Activated CD4-positive, alpha-beta T cell treated with anti-CD3 and anti-CD28 coated beads, Interleukin-2, amount 10 ng/mL, durations not matched to agents 7 days and 5 days (primary cell): ENCODE measurements around the gene SFXN5. TPM values are rescaled to one million over a fixed set of nuclear protein-coding genes. Genes with fewer than 3 reads are reported as not detected.

Experiments
- CTCF ChIA-PET: fragments of 350-600 bp; sonication (Branson Sonifier 250); formaldehyde crosslinking; loops from one replicate; lab custom pipeline; 2021; ENCODE audit warnings: antibody characterized with exemption; lab: Charles Lee
- POLR2A ChIA-PET: fragments of 350-600 bp; sonication (Branson Sonifier 250); formaldehyde crosslinking; loops from one replicate; lab custom pipeline; 2021; ENCODE audit warnings: antibody characterized with exemption; lab: Charles Lee
- DNase-seq: peaks from one replicate; pipeline ENCODE4 v3.0.0-alpha.2; 2020
- H3K27ac Mint-ChIP-seq: one replicate; pipeline ENCODE4 v1.8.0; 2021; ENCODE audit warnings: mild to moderate bottlenecking, moderate library complexity, mixed read lengths
- H3K27me3 Mint-ChIP-seq: one replicate; pipeline ENCODE4 v1.8.0; 2021; ENCODE audit warnings: mixed read lengths
- H3K36me3 Mint-ChIP-seq: one replicate; pipeline ENCODE4 v1.8.0; 2021; ENCODE audit warnings: low read depth, mixed read lengths
- H3K4me1 Mint-ChIP-seq: one replicate; pipeline ENCODE4 v1.8.0; 2021; ENCODE audit warnings: mixed read lengths
- H3K4me3 Mint-ChIP-seq: one replicate; pipeline ENCODE4 v1.8.0; 2021; ENCODE audit warnings: mild to moderate bottlenecking, moderate library complexity, mixed read lengths
- H3K9me3 Mint-ChIP-seq: one replicate; pipeline ENCODE4 v1.8.0; 2021; ENCODE audit warnings: mixed read lengths
- total RNA-seq, 2 experiments: library from RNA; stranded (reverse); gene quantifications; one replicate each; pipeline ENCODE4 v1.2.3, GENCODE V29; 2021

The SFXN5 gene
- total RNA-seq, 2 experiments from 2014 or later: 7.0 to 10.0 TPM

- no peaks in the 10 kb centered on the region for H3K9me3 Mint-ChIP-seq
- H3K4me1 Mint-ChIP-seq: peaks cover 51% of the 10 kb centered on the region
- ChIA-PET CTCF (interaction anchor here (1.1 to 1.9 kb wide), 3 partner anchors 11 to 224 kb away, joined by 3 to 5 read pairs (median 4); no protein-coding TSS in a partner anchor), POLR2A (no interaction called here)
- H3K27me3 Mint-ChIP-seq: no peaks in the 10 kb centered on the region
- H3K36me3 Mint-ChIP-seq: peaks cover 8% of the 10 kb centered on the region
- peak overlapping the region; percentile 96 for H3K27ac Mint-ChIP-seq
- no peak for DNase-seq
- H3K4me3 Mint-ChIP-seq: peak overlapping the region; percentile 82
Measured at GRCh38 chr2:72953528-72953927, 118.0 kb downstream of the SFXN5 start.

GRCh38 chr2:72952961-72953360 lies 118.6 kb downstream of the SFXN5 start:
- Mint-ChIP-seq H3K27me3 (no peaks in the 10 kb centered on the region), H3K9me3 (no peaks in the 10 kb centered on the region), H3K27ac (peak overlapping the region; percentile 96), H3K4me1 (peaks cover 50% of the 10 kb centered on the region), H3K4me3 (no peak overlapping the region), H3K36me3 (peaks cover 8% of the 10 kb centered on the region)
- CTCF ChIA-PET: interaction anchor here (0.8 to 1.6 kb wide), 3 partner anchors 10 to 260 kb away, joined by 3 to 4 read pairs (median 3); no protein-coding TSS in a partner anchor
- no peak for DNase-seq
- POLR2A ChIA-PET: no interaction called here

GRCh38 chr2:72952110-72952823 lies 119.2 kb downstream of the SFXN5 start:
- peaks cover 46% of the 10 kb centered on the region for H3K4me1 Mint-ChIP-seq
- peaks cover 8% of the 10 kb centered on the region for H3K36me3 Mint-ChIP-seq
- no peak for DNase-seq
- H3K27ac Mint-ChIP-seq: peak overlapping the region; percentile 76
- POLR2A ChIA-PET: no interaction called here
- no peak overlapping the region for H3K4me3 Mint-ChIP-seq
- CTCF ChIA-PET: interaction anchor here (0.8 to 2.0 kb wide), 3 partner anchors 59 to 260 kb away, joined by 3 to 5 read pairs (median 3); no protein-coding TSS in a partner anchor
- H3K9me3 Mint-ChIP-seq: no peaks in the 10 kb centered on the region
- no peaks in the 10 kb centered on the region for H3K27me3 Mint-ChIP-seq

GRCh38 chr2:72951303-72952095 lies 120.0 kb downstream of the SFXN5 start:
- POLR2A ChIA-PET: no interaction called here
- Mint-ChIP-seq H3K27me3 (no peaks in the 10 kb centered on the region), H3K9me3 (no peaks in the 10 kb centered on the region), H3K4me1 (peaks cover 40% of the 10 kb centered on the region), H3K36me3 (peaks cover 2% of the 10 kb centered on the region), H3K4me3 (no peak overlapping the region), H3K27ac (no peak overlapping the region)
- DNase-seq: no peak
- CTCF ChIA-PET: interaction anchor here (1.2 to 2.0 kb wide), 3 partner anchors 18 to 59 kb away, joined by 4 to 5 read pairs (median 4); no protein-coding TSS in a partner anchor

- CTCF ChIA-PET: interaction anchor here (1.0 to 2.0 kb wide), 4 partner anchors 18 to 58 kb away, joined by 4 to 5 read pairs (median 4); no protein-coding TSS in a partner anchor
- Mint-ChIP-seq H3K27me3 (no peaks in the 10 kb centered on the region), H3K36me3 (no peaks in the 10 kb centered on the region), H3K27ac (no peak overlapping the region), H3K4me3 (no peak overlapping the region), H3K4me1 (peaks cover 38% of the 10 kb centered on the region), H3K9me3 (no peaks in the 10 kb centered on the region)
- no peak for DNase-seq
- POLR2A ChIA-PET: no interaction called here
Measured at GRCh38 chr2:72950558-72951255, 120.8 kb downstream of the SFXN5 start.

GRCh38 chr2:72949642-72950041 lies 121.9 kb downstream of the SFXN5 start:
- H3K27ac Mint-ChIP-seq: no peak overlapping the region
- peaks cover 30% of the 10 kb centered on the region for H3K4me1 Mint-ChIP-seq
- no peak overlapping the region for H3K4me3 Mint-ChIP-seq
- no peaks in the 10 kb centered on the region for H3K9me3 Mint-ChIP-seq
- H3K36me3 Mint-ChIP-seq: no peaks in the 10 kb centered on the region
- POLR2A ChIA-PET: no interaction called here
- CTCF ChIA-PET: interaction anchor here (1.0 to 1.9 kb wide), 3 partner anchors 14 to 33 kb away, joined by 3 to 4 read pairs (median 4); no protein-coding TSS in a partner anchor
- no peak for DNase-seq
- no peaks in the 10 kb centered on the region for H3K27me3 Mint-ChIP-seq

- no peak for DNase-seq
- Mint-ChIP-seq H3K4me1 (peaks cover 24% of the 10 kb centered on the region), H3K4me3 (no peak overlapping the region), H3K27me3 (no peaks in the 10 kb centered on the region), H3K27ac (peak overlapping the region; percentile 52), H3K36me3 (no peaks in the 10 kb centered on the region), H3K9me3 (no peaks in the 10 kb centered on the region)
- ChIA-PET POLR2A (no interaction called here), CTCF (interaction anchor here (1.1 kb wide), 1 partner anchor 15 kb away, joined by 3 read pairs; no protein-coding TSS in a partner anchor)
Measured at GRCh38 chr2:72949045-72949444, 122.5 kb downstream of the SFXN5 start.

GRCh38 chr2:72947952-72948830 lies 123.3 kb downstream of the SFXN5 start:
- CTCF ChIA-PET: interaction anchor here (0.6 kb wide), 1 partner anchor 828 kb away, joined by 3 read pairs; no protein-coding TSS in a partner anchor

GRCh38 chr2:72946466-72946865 lies 125.0 kb downstream of the SFXN5 start:
- no peaks in the 10 kb centered on the region for H3K27me3 Mint-ChIP-seq
- H3K4me3 Mint-ChIP-seq: no peak overlapping the region
- H3K4me1 Mint-ChIP-seq: peaks cover 5% of the 10 kb centered on the region
- H3K27ac Mint-ChIP-seq: no peak overlapping the region
- H3K9me3 Mint-ChIP-seq: no peaks in the 10 kb centered on the region
- ChIA-PET POLR2A (no interaction called here), CTCF (interaction anchor here (0.6 to 1.3 kb wide), 3 partner anchors 8 to 1510 kb away, joined by 3 to 4 read pairs (median 3); no protein-coding TSS in a partner anchor)
- no peak for DNase-seq
- no peaks in the 10 kb centered on the region for H3K36me3 Mint-ChIP-seq

More at GRCh38 chr2:72947952-72948830, 123.3 kb downstream of the SFXN5 start:
- Mint-ChIP-seq H3K27me3 (no peaks in the 10 kb centered on the region), H3K9me3 (no peaks in the 10 kb centered on the region), H3K4me3 (no peak overlapping the region), H3K4me1 (peaks cover 15% of the 10 kb centered on the region), H3K36me3 (no peaks in the 10 kb centered on the region), H3K27ac (no peak overlapping the region)
- no peak for DNase-seq
- POLR2A ChIA-PET: no interaction called here

GRCh38 chr2:72945450-72946019 lies 126.0 kb downstream of the SFXN5 start:
- ChIA-PET POLR2A (no interaction called here), CTCF (interaction anchor here (1.3 kb wide), 1 partner anchor 62 kb away, joined by 4 read pairs; no protein-coding TSS in a partner anchor)
- no peaks in the 10 kb centered on the region for H3K9me3 Mint-ChIP-seq
- no peaks in the 10 kb centered on the region for H3K27me3 Mint-ChIP-seq
- no peak overlapping the region for H3K4me3 Mint-ChIP-seq
- peaks cover 5% of the 10 kb centered on the region for H3K4me1 Mint-ChIP-seq
- no peak overlapping the region for H3K27ac Mint-ChIP-seq
- DNase-seq: no peak
- H3K36me3 Mint-ChIP-seq: no peaks in the 10 kb centered on the region

GRCh38 chr2:72944804-72945449 lies 126.6 kb downstream of the SFXN5 start:
- ChIA-PET CTCF (interaction anchor here (1.3 kb wide), 1 partner anchor 62 kb away, joined by 4 read pairs; no protein-coding TSS in a partner anchor), POLR2A (no interaction called here)
- no peak for DNase-seq
- H3K4me1 Mint-ChIP-seq: peaks cover 5% of the 10 kb centered on the region
- H3K9me3 Mint-ChIP-seq: no peaks in the 10 kb centered on the region
- H3K36me3 Mint-ChIP-seq: no peaks in the 10 kb centered on the region
- no peak overlapping the region for H3K27ac Mint-ChIP-seq
- no peak overlapping the region for H3K4me3 Mint-ChIP-seq
- H3K27me3 Mint-ChIP-seq: no peaks in the 10 kb centered on the region
